ES-I3 (cell line): ENCODE data around the gene CKAP5.
"Not testable (repeated sequence)": the region's sequence is repeated elsewhere in the genome, so short reads cannot be mapped to it uniquely, and the experiment has no call there.

Experiments used
- H3K36me3 ChIP-seq: 2 replicates; pipeline ENCODE4 v1.6.1; 2013; ENCODE audit warnings: mild to moderate bottlenecking, low read length, control low read depth, moderate library complexity; ENCODE audit not compliant: insufficient read depth
- H3K4me1 ChIP-seq: 2 replicates; pipeline ENCODE4 v1.6.1; 2013; ENCODE audit warnings: mild to moderate bottlenecking, control low read depth, low read length; ENCODE audit not compliant: insufficient read depth
- H3K9ac ChIP-seq: 2 replicates; pipeline ENCODE4 v1.6.1; 2013; ENCODE audit warnings: low read depth, mild to moderate bottlenecking, low read length, moderate library complexity
- H3K9me3 ChIP-seq: 2 replicates; pipeline ENCODE4 v1.6.1; 2013; ENCODE audit warnings: mild to moderate bottlenecking, low read length, moderate library complexity; ENCODE audit not compliant: control insufficient read depth, insufficient read depth

Gene CKAP5

DNA sequence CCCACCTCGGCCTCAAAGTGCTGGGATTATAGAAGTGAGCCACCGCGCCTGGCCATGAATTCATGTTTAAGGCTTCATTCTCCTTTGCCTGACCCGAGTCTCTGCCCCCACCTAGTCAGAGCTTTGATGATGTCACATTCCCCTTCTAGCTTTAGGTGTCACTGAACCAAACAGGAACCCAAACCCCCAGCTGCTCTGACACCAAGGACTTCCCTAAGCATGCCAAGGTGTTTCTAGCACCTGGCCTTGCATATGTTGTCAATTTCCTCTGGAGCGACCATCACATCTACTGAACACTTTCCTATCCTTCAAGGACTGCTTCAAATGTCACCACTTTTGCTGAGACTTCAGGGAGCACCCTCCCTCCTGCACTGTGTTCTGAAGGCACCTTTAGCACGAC is 124.8 kb downstream of the CKAP5 start:
- peaks cover 8% of the 10 kb centered on the region; the same call in 1 of the 2 replicates for H3K4me1 ChIP-seq
- H3K9ac ChIP-seq, result no peak overlapping the region
- H3K9me3 ChIP-seq, result no peaks in the 10 kb centered on the region
- H3K36me3 ChIP-seq, result no peaks in the 10 kb centered on the region

DNA sequence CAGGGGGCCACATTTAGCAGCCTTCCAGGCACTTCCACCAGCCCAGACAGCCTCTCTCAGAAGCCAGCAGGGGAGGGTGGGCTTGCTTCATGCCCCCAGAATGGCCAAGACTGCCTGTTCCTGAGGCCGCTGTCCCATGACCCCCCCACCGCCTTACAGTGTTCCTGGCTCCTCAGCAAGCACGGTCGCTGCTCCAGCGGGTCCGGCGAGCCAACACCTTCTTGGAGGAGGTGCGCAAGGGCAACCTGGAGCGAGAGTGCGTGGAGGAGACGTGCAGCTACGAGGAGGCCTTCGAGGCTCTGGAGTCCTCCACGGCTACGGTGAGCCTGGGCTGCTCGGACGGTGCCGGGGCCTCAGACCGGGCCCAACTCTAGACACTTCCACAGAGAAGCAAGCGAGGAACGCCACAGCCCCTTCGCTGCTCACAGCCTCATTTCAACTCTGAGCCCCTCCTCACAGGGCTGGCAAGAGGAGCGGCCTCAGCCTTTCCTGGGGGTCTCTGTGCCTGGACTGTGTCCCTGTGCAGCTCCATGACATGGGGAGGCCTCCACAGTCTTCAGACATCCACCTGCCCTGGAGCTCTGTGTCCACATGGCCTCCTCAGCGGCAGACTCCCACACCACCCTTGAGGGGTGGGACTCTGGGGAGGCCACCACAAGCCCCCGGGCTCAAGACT is 126.4 kb downstream of the CKAP5 start:
- Histone ChIP-seq H3K36me3 (no peaks in the 10 kb centered on the region), H3K9me3 (no peaks in the 10 kb centered on the region), H3K4me1 (peaks cover 8% of the 10 kb centered on the region; the same call in 1 of the 2 replicates), H3K9ac (no peak overlapping the region)

GRCh38 chr11:46719048-46719542 is 127.0 kb downstream of the CKAP5 start, which contains the start of gene F2:
F2 (plus strand) TSS chr11:46719213; CDS start chr11:46719236, 23 bp downstream.
- H3K36me3 ChIP-seq, result no peaks in the 10 kb centered on the region
- no peaks in the 10 kb centered on the region for H3K9me3 ChIP-seq
- H3K4me1 ChIP-seq, result peaks cover 4% of the 10 kb centered on the region; the same call in 1 of the 2 replicates
- no peak within 1 kb of the TSS for H3K9ac ChIP-seq

DNA sequence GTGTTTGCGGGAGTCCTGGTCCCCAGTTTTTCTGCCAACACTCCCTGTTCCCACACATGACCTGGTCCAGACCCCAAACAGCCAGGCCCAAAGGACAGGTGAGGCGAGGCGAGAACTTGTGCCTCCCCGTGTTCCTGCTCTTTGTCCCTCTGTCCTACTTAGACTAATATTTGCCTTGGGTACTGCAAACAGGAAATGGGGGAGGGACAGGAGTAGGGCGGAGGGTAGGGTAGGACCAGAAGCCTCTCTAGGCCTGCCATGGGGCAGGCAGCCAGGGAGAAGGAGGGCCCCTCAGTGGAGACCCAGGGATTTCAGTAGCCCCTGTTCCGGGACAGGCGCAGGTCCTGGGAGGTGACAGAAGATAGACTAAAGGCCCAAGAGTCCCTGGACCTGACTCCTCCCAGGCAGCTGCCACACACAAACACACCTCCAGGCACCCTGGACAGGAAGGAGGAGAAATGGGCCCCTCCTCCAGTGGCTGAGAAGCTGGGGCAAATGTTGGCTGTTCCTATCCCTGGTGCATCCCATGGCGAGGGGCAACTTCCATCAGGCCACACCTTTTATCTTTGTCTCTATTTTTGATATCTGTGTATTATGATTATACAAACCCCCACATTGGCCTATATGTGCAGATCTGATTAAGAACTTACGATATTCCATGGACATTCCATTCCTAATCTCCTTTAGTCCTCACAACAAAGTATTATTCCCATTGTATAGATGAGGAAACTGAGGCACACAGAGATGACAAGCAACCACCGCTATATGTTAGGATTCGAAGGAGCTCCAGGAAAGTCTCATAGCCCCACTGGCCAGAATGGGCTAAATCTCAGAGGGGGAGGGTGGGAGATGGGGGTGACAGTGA is 127.7 kb downstream of the CKAP5 start:
- no peak overlapping the region for H3K9ac ChIP-seq
- H3K36me3 ChIP-seq, result no peaks in the 10 kb centered on the region
- H3K4me1 ChIP-seq, result no peaks in the 10 kb centered on the region; the same call in 1 of the 2 replicates
- no peaks in the 10 kb centered on the region for H3K9me3 ChIP-seq

DNA sequence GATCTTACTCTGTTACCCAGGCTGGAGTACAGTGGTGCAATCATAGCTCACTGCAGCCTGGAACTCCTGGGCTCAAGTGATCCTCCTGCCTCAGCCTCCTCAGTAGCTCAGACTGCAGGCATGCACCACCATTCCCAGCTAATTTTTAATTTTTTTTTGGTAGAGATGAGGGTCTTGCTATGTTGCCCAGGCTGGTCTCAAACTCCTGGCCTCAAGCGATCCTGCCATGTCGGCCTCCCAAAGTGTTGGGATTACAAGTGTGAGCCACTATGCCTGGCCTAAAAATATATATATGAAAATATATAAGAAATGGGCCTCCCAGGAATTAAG is 128.3 kb downstream of the CKAP5 start:
- H3K9ac ChIP-seq, H3K9me3 ChIP-seq, H3K4me1 ChIP-seq, H3K36me3 ChIP-seq: not testable (repeated sequence)

DNA sequence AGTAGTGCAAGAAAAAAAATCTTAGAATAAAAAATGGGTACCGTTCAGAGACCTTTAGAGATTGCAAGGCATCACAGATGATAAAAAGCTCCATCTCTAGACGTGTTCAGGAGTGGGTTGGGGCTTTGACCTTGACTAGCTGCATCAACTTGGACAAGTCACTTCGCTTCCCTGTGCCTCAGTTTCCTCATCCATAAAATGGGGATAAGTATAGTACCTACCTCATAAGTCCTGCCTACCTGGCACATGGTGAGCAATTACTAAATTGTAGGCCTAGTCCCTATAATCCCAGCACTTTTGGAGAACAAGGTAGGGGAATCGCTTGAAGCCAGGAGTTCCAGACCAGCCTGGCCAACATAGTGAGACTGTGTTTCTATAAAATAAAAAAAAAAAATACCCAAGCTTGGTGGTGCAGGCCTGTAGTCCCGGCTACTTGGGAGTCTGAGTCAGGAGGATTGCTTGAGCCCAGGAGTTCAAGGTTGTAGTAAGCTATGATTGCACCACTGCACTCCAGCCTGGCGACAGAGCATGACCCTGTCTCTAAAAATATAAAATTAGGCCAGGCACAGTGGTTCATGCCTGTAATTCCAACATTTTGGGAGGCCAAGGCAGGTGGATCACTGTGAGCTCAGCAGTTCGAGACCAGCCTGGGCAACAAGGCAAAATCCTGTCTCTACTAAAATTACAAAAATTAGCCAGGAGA is 133.1 kb downstream of the CKAP5 start:
- no peaks in the 10 kb centered on the region; the same call in 1 of the 2 replicates for H3K4me1 ChIP-seq
- no peaks in the 10 kb centered on the region for H3K36me3 ChIP-seq
- H3K9me3 ChIP-seq, result no peaks in the 10 kb centered on the region
- no peak overlapping the region for H3K9ac ChIP-seq

DNA sequence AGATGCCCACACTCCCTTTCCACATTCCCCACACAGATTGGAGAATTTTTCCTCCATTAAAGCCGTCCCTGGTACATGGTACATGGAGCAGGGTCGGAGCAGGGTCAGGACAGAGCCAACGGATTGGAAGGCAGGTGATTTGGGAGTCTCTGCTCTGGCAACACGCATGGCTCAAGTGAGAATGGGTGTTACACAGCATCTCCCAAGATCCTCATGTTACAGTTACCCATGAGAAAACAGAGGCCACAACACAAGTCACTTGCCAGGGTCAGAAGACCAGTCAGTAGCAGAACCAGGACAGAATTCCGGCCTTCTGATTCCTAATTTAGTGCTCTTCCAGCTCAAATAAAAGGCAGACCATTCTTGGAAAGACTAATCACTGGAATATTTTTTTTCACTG is 134.8 kb downstream of the CKAP5 start:
- no peaks in the 10 kb centered on the region for H3K4me1 ChIP-seq
- no peaks in the 10 kb centered on the region for H3K9me3 ChIP-seq
- H3K36me3 ChIP-seq, result 0 out of 2 replicates have a peak, but pooled peaks cover 8% of the 10 kb centered on the region
- H3K9ac ChIP-seq, result no peak overlapping the region

GRCh38 chr11:46710821-46711269 is 135.2 kb downstream of the CKAP5 start:
- no peaks in the 10 kb centered on the region for H3K9me3 ChIP-seq
- no peak overlapping the region for H3K9ac ChIP-seq
- H3K36me3 ChIP-seq, result 0 out of 2 replicates have a peak, but pooled peaks cover 8% of the 10 kb centered on the region
- H3K4me1 ChIP-seq, result no peaks in the 10 kb centered on the region

DNA sequence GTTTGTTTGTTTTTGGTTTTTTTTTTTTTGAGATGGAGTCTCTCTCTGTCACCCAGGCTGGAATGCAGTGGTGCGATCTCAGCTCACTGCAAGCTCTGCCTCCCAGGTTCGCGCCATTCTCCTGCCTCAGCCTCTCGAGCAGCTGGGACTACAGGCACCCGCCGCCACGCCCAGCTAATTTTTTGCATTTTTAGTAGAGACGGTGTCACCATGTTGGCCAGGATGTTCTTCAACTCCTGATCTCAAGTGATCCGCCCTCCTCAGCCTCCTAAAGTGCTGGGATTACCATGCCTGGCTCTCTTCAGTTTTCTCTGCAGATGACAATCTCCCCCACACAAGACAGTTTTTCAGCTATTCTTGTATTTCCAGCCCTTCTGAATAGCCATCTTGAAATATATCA is 136.7 kb downstream of the CKAP5 start:
- H3K36me3 ChIP-seq, result peaks cover 14% of the 10 kb centered on the region; the same call in 1 of the 2 replicates
- H3K9me3 ChIP-seq, H3K9ac ChIP-seq, H3K4me1 ChIP-seq: not testable (repeated sequence)

GRCh38 chr11:46706886-46707285 is 139.2 kb downstream of the CKAP5 start:
- no peaks in the 10 kb centered on the region for H3K4me1 ChIP-seq
- H3K36me3 ChIP-seq, result peaks cover 29% of the 10 kb centered on the region
- no peak overlapping the region for H3K9ac ChIP-seq

DNA sequence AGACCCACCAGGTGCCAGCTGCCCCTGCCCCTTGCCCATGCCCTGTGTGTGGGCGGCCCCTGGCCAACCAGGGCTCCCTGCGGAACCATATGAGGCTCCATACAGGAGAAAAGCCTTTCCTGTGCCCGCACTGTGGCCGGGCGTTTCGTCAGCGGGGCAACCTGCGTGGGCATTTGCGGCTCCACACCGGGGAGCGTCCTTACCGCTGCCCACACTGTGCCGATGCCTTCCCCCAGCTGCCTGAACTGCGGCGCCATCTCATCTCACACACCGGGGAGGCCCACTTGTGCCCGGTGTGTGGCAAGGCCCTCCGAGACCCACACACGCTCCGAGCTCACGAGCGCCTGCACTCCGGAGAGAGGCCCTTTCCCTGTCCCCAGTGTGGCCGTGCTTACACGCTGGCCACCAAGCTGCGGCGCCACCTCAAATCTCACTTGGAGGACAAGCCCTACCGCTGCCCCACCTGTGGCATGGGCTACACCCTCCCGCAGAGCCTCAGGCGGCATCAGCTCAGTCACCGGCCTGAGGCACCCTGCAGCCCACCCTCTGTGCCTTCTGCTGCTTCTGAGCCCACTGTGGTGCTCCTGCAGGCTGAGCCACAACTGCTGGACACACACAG is 140.9 kb downstream of the CKAP5 start:
- H3K9me3 ChIP-seq, result no peaks in the 10 kb centered on the region
- peaks cover 29% of the 10 kb centered on the region for H3K36me3 ChIP-seq
- H3K4me1 ChIP-seq, result no peaks in the 10 kb centered on the region
- no peak overlapping the region for H3K9ac ChIP-seq

More at GRCh38 chr11:46706886-46707285, 139.2 kb downstream of the CKAP5 start:
- no peaks in the 10 kb centered on the region for H3K9me3 ChIP-seq

DNA sequence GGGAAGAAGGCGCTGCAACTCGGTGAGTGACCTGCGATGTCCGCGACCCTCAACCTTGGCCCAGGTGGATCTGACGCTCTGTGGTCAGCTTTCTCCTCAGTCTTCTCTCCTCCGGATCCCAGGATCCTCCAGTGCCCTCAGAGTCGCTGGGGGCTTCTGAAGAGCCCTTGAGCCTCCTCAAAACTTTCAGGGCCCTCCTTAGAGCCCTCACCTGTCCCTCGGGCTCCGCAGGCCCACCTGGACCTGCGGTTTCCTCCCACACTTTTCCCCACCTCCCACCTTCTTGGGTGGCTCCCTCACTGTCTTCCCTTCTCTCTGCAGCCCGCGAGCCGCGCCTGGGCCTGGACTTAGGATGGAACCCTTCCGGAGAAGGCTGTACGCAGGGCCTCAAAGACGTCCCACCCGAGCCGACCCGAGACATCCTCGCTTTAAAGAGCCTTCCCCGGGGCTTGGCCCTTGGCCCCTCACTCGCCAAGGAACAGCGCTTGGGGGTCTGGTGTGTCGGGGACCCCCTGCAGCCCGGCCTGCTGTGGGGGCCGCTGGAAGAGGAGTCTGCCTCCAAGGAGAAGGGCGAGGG is 144.9 kb downstream of the CKAP5 start:
- Histone ChIP-seq H3K36me3 (peaks cover 21% of the 10 kb centered on the region), H3K4me1 (no peaks in the 10 kb centered on the region), H3K9ac (peak overlapping the region; percentile 89), H3K9me3 (no peaks in the 10 kb centered on the region)

DNA sequence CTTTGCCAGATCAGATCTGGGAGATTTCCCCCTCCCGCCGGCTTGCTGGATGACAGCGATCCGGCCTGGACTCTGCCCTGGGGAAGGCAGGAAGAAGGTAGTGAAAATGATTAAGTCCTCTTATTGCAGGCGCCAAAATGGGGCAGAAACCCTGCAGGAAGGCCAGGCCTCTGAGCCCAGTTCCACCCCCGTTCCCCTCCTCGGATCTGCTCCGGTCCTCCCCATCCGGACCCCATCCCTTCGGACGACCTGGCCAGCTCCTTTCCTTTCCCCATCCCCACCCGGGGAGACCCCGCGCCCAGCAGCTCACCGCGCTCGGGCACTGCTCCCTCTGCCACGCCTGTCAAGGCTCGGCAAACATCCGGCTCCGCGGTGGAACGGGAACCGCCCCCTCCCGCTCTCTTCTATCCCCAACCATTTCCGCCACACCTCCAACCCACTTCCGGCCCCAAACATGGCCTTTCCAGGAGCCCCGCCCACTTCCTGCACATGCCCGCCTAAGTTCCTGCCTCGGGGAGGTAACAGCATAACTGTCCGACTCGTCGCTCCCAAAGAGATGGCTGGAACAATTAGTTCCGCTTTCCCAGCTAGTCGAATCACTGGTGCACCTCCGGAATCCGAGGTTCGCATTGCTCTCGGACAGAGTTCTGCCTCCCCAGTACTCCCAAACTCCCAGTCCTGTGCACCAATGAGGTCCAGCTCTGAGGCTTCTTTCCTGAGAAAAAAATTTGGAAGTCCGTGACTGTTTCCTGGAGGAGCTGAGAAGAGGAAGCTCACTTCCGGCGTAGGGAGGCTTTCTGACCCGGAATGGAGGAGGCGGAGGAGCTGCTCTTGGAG is 145.6 kb downstream of the CKAP5 start, which contains the start of the genes ARHGAP1 and ZNF408:
Gene ARHGAP1, minus strand, starts transcription at position 379 of the 837 bp plus-strand sequence. CDS start 4,512 bp downstream, outside the sequence.
Gene ZNF408, plus strand, starts transcription at position 791 of the 837 bp plus-strand sequence. Its CDS starts 17 bp downstream, at position 808.
- no peaks in the 10 kb centered on the region for H3K9me3 ChIP-seq
- H3K9ac ChIP-seq, result peak within 1 kb of the TSS; percentile 89
- H3K36me3 ChIP-seq, result peaks cover 21% of the 10 kb centered on the region
- no peaks in the 10 kb centered on the region for H3K4me1 ChIP-seq
